Heart left ventricle (tissue), 13 donors: ENCODE measurements around the gene TTC7B.
"Not testable (repeated sequence)": the region's sequence is repeated elsewhere in the genome, so short reads cannot be mapped to it uniquely, and the experiment has no call there.

ENCODE experiments used
- CTCF ChIP-seq, 12 donors: fragments of 200-600 bp; sonication (generic) in 4 of 12; IDR thresholded peaks; one replicate each; pipeline versions ENCODE4 v1.5.0 to v1.8.0; 2018 to 2022; ENCODE audit warnings: antibody characterized with exemption in 12 of 12, mild to moderate bottlenecking in 5 of 12
- POLR2A ChIP-seq, 2 donors: fragments of 450-650 bp; IDR thresholded peaks; one replicate each; pipeline ENCODE4 v1.6.1; 2017; ENCODE audit warnings: antibody characterized with exemption in 2 of 2, mild to moderate bottlenecking in 2 of 2, moderate library complexity in 2 of 2
- donor health status: ischemic (EF 13 %, LVEDD 7.1; RV severe dilation, severe dysfunction).
- donor health status: DM: no; HTN: yes; CAD: no.
- donor health status: DM: no; HTN: no; CAD: no.
- donor health status: ischemic (EF 25% LVEDD 6.9; RV normal size, moderate dysfunction).
- donor health status: ischemic (EF 25% LVEDD 5.7; RV mildly dilated, moderate dysfunction).
- donor health status: ischemic (EF 35%, LVEDD 5.7; RV mildly dilated, moderate dysfunction).
- donor health status: nonischemic (EF 11% LVEDD 7.7; RV severe dilation, severe dysfunction).
- donor health status: DM: yes; HTN: yes; CAD: no.
- donor health status: PGD.
- donor health status: ischemic (EF 29% LVEDD 5.4; RV normal size, mild dysfunction).
- donor health status: nonischemic (EF 23%, LVEDD 6.1; RV moderate dilation, normal function).

- not testable (repeated sequence) for TF ChIP-seq CTCF, POLR2A (IDR thresholded peaks at IDR 0.05)
Observed at GRCh38 chr14:90856115-90856514, 39.9 kb upstream of the TTC7B start.
